A549 (cell line): ENCODE measurements around the gene WNK4. TPM values are rescaled to one million over a fixed set of nuclear protein-coding genes. Genes with fewer than 3 reads are reported as not detected.

Source experiments
- ATAC-seq, 2 experiments: fragments of 200-7000 bp in 1 of 2; fragments of >200 bp in 1 of 2; cut with Nextera tagmentation in 1 of 2; cut with Tn5 transposase in 1 of 2; 3 replicates each; pipeline versions ENCODE4 v1.8.0 to v1.9.1; 2018 to 2020; ENCODE audit warnings: mild to moderate bottlenecking in 1 of 2, moderate library complexity in 1 of 2
- CTCF ChIA-PET: fragments of 300-600 bp; sonication (Branson Sonifier 250); formaldehyde crosslinking; extraction: SDS; loops from one replicate; lab custom pipeline; 2021; ENCODE audit warnings: antibody characterized with exemption, inconsistent platforms; lab: Yijun Ruan, JAX
- POLR2A ChIA-PET: fragments of 350-600 bp; formaldehyde crosslinking; extraction: SDS; loops from one replicate; lab custom pipeline; 2021; ENCODE audit warnings: antibody characterized with exemption, inconsistent platforms; lab: Yijun Ruan, JAX
- DNase-seq, 2 experiments: peaks; one replicate each; pipeline versions ENCODE4 v3.0.0 to v3.0.0-alpha.2; 2011 to 2016; ENCODE audit warnings: low read depth in 1 of 2, low spot score in 1 of 2
- FAIRE-seq: peaks from 2 replicates; lab custom pipeline; 2011; peaks lifted over from hg19 to GRCh38; lab: Jason Lieb, UNC
- H3K27ac ChIP-seq, 2 experiments: fragments of >200 bp; sonication (Bioruptor Twin); formaldehyde crosslinking; 3 replicates each; pipeline ENCODE4 v1.5.1; 2016 to 2017
- H3K4me1 ChIP-seq: fragments of >200 bp; sonication (Bioruptor Twin); formaldehyde crosslinking; 3 replicates; pipeline ENCODE4 v1.6.1; 2016
- H3K4me2 ChIP-seq: fragments of >200 bp; sonication (Bioruptor Twin); formaldehyde crosslinking; 3 replicates; pipeline ENCODE4 v1.6.1; 2016
- H3K4me3 ChIP-seq: fragments of >200 bp; sonication (Bioruptor Twin); formaldehyde crosslinking; 3 replicates; pipeline ENCODE4 v1.5.1; 2016
- H3K9me3 ChIP-seq: fragments of >200 bp; sonication (Bioruptor Twin); formaldehyde crosslinking; 3 replicates; pipeline ENCODE4 v1.6.1; 2016
- ATOH8 ChIP-seq: fragments of 250-450 bp; sonication (Bioruptor Pico); IDR thresholded peaks from 2 replicates; pipeline ENCODE4 v1.5.0; 2020; ENCODE audit warnings: low read depth, mild to moderate bottlenecking, moderate library complexity
- CBX2 ChIP-seq: fragments of 200-600 bp; sonication (generic); IDR thresholded peaks from 2 replicates; pipeline ENCODE4 v1.6.1; 2016; ENCODE audit warnings: low read depth, mild to moderate bottlenecking, borderline replicate concordance
- CBX8 ChIP-seq: fragments of 200-600 bp; sonication (generic); IDR thresholded peaks from 2 replicates; pipeline ENCODE4 v1.6.1; 2016
- ELK1 ChIP-seq: fragments of 150-350 bp; IDR thresholded peaks from 2 replicates; pipeline ENCODE4 v1.6.1; 2014; ENCODE audit warnings: low read depth, mild to moderate bottlenecking, low read length
- EP300 ChIP-seq, 2 experiments: fragments of >200 bp; sonication (Bioruptor Twin); formaldehyde crosslinking; IDR thresholded peaks; 2 replicates in 1 of 2; 3 replicates in 1 of 2; pipeline ENCODE4 v1.6.1; 2016 to 2017
- ESRRA ChIP-seq: fragments of 150-350 bp; IDR thresholded peaks from 2 replicates; pipeline ENCODE4 v1.6.1; 2014; ENCODE audit warnings: mild to moderate bottlenecking, low read length, borderline replicate concordance
- FOSB ChIP-seq: fragments of 250-450 bp; sonication (Bioruptor Pico); IDR thresholded peaks from 2 replicates; pipeline ENCODE4 v1.5.0; 2020; ENCODE audit warnings: mild to moderate bottlenecking, moderate library complexity
- GATA3 ChIP-seq: IDR thresholded peaks from 2 replicates; pipeline ENCODE4 v1.6.1; 2012; ENCODE audit warnings: borderline replicate concordance
- HES2 ChIP-seq: fragments of >200 bp; sonication (Bioruptor Twin); formaldehyde crosslinking; IDR thresholded peaks from 2 replicates; pipeline ENCODE4 v1.6.1; 2016
- JUNB ChIP-seq: fragments of >200 bp; sonication (Bioruptor Twin); formaldehyde crosslinking; IDR thresholded peaks from 2 replicates; pipeline ENCODE4 v1.6.1; 2016
- MAFK ChIP-seq: fragments of 450-650 bp; IDR thresholded peaks from 2 replicates; pipeline ENCODE4 v1.6.1; 2014; ENCODE audit not compliant: partially characterized antibody
- MAX ChIP-seq: IDR thresholded peaks from 2 replicates; pipeline ENCODE4 v1.6.1; 2012
- MYC ChIP-seq: IDR thresholded peaks from 2 replicates; pipeline ENCODE4 v1.6.1; 2012; ENCODE audit warnings: mild to moderate bottlenecking, inconsistent platforms, low read length, improper control_type of control experiment, borderline replicate concordance
- NPAS2 ChIP-seq: fragments of 250-450 bp; sonication (Bioruptor Pico); IDR thresholded peaks from 2 replicates; pipeline ENCODE4 v1.8.0; 2022; ENCODE audit warnings: mild to moderate bottlenecking, moderate library complexity, borderline replicate concordance
- POLR2A ChIP-seq: IDR thresholded peaks from 2 replicates; pipeline ENCODE4 v1.6.1; 2012; ENCODE audit warnings: mild to moderate bottlenecking, low read length
- RARB ChIP-seq: fragments of 250-450 bp; sonication (Bioruptor Pico); IDR thresholded peaks from 2 replicates; pipeline ENCODE4 v1.8.0; 2021; ENCODE audit warnings: mild to moderate bottlenecking, moderate library complexity
- USF2 ChIP-seq: fragments of 450-650 bp; IDR thresholded peaks from 2 replicates; pipeline ENCODE4 v1.6.1; 2014; ENCODE audit warnings: antibody characterized with exemption
- ZFP36 ChIP-seq: fragments of 450-650 bp; IDR thresholded peaks from 2 replicates; pipeline ENCODE4 v1.6.1; 2014; ENCODE audit warnings: borderline replicate concordance; ENCODE audit not compliant: partially characterized antibody
- WGBS: methylation state at CpG from one replicate; pipeline ENCODE4 v1.1.6; 2017; ENCODE audit errors: missing lambda C conversion rate; 5-methylcytosine and 5-hydroxymethylcytosine counted together
- polyA plus RNA-seq, 4 experiments: library from polyadenylated mRNA; depleted of rRNA in 3 of 4; stranded (reverse); fragments of >200 nt; fragmentation: RNase III in 1 of 4; extraction: RNeasy Plus Mini Kit Qiagen cat#74134 plus additional on column Dnase treatment in 1 of 4; gene quantifications; 2 replicates in 3 of 4; 3 replicates in 1 of 4; pipeline ENCODE4 v1.2.3, GENCODE V29; 2011 to 2017
- TF ChIP-seq, protein P1 (sequence below): IDR thresholded peaks from 2 replicates; pipeline ENCODE4 v1.6.1; 2012

The WNK4 gene
- polyA plus RNA-seq, 2 of the 4 experiments (the other 2 are of a cell fraction), result 1.1 to 1.5 TPM

- Histone ChIP-seq H3K4me1 (peaks cover 28% of the 10 kb centered on the region), H3K4me2 (no peak overlapping the region), H3K9me3 (no peaks in the 10 kb centered on the region)
- FAIRE-seq (no peak), DNase-seq (no peak)
- 66% methylated on average over 3 of the region's 3 CpGs for WGBS
- TF ChIP-seq ESRRA (no peak), FOSB (CRISPR knock-in tag) (no peak), CBX2 (no peak)
- TF ChIP-seq, protein P1, sequence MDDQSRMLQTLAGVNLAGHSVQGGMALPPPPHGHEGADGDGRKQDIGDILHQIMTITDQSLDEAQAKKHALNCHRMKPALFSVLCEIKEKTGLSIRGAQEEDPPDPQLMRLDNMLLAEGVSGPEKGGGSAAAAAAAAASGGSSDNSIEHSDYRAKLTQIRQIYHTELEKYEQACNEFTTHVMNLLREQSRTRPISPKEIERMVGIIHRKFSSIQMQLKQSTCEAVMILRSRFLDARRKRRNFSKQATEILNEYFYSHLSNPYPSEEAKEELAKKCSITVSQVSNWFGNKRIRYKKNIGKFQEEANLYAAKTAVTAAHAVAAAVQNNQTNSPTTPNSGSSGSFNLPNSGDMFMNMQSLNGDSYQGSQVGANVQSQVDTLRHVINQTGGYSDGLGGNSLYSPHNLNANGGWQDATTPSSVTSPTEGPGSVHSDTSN, result no peak
- TF ChIP-seq, all 56 proteins: peak for 0
- ChIA-PET POLR2A (no interaction called here), CTCF (interaction anchor here (2.9 to 4.4 kb wide), 2 partner anchors 11 to 13 kb away, joined by 13 to 48 read pairs; no protein-coding TSS in a partner anchor)
- H3K4me3 ChIP-seq, result no peak overlapping the region
- ATAC-seq, result no peak
- no peak overlapping the region for H3K27ac ChIP-seq
Measured at GRCh38 chr17:42775534-42776098, 4.8 kb upstream of the WNK4 start.

GRCh38 chr17:42778570-42778969 lies 1.8 kb upstream of the WNK4 start:
- Histone ChIP-seq H3K27ac (no peak overlapping the region), H3K4me3 (no peak overlapping the region), H3K9me3 (no peaks in the 10 kb centered on the region), H3K4me2 (no peak overlapping the region), H3K4me1 (peaks cover 42% of the 10 kb centered on the region)
- ATAC-seq (no peak), FAIRE-seq (no peak), DNase-seq (no peak)
- ChIA-PET CTCF (interaction anchor here (1.3 to 2.9 kb wide), 10 partner anchors 8 to 200 kb away, joined by 3 to 15 read pairs (median 5); partner anchors contain the start of genes BECN1, CNTD1, COA3 and PSMC3IP), POLR2A (no interaction called here)
- TF ChIP-seq MAFK (peak; percentile 61), MYC (no peak), ZFP36 (no peak)
- TF ChIP-seq, protein P1, result no peak
- WGBS, result 89% methylated on average over 5 of the region's 5 CpGs

GRCh38 chr17:42779304-42779935 lies 990 bp upstream of the WNK4 start:
- 81% methylated on average over 3 of the region's 3 CpGs for WGBS
- H3K4me2 ChIP-seq, result peak overlapping the region; percentile 34; the same call in 2 of the 3 replicates
- DNase-seq, result no peak
- TF ChIP-seq USF2 (no peak), MAX (no peak)
- ChIA-PET CTCF (interaction anchor here (1.3 to 1.9 kb wide), 5 partner anchors 14 to 63 kb away, joined by 3 to 8 read pairs (median 4); partner anchors contain the start of genes BECN1, CNTD1 and COA3), POLR2A (no interaction called here)
- peak overlapping the region in 1 of 2 experiments; percentile 46; a peak in 2 of 6 replicates for H3K27ac ChIP-seq
- ATAC-seq, result peak in 1 of 2 experiments; percentile 3; a peak in 2 of 6 replicates
- peaks cover 41% of the 10 kb centered on the region for H3K4me1 ChIP-seq
- H3K4me3 ChIP-seq, result no peak overlapping the region
- FAIRE-seq, result no peak
- no peaks in the 10 kb centered on the region for H3K9me3 ChIP-seq

- ChIA-PET POLR2A (interaction anchor here (1.2 to 1.5 kb wide), 2 partner anchors 8 to 43 kb away, joined by 5 to 8 read pairs; partner anchors contain the start of genes BECN1 and VPS25), CTCF (interaction anchor here (0.6 to 2.1 kb wide), 8 partner anchors 8 to 222 kb away, joined by 3 to 8 read pairs (median 4); partner anchors contain the start of genes CNTD1, COA3 and VPS25)
- no peak for TF ChIP-seq EP300 (IDR thresholded peaks at IDR 0.05)
- no peak for TF ChIP-seq NPAS2 (CRISPR knock-in tag)
- TF ChIP-seq GATA3, result no peak
- TF ChIP-seq CBX8, result no peak
- TF ChIP-seq HES2, result no peak
- TF ChIP-seq ZFP36, result no peak
- no peak for TF ChIP-seq RARB
- TF ChIP-seq ELK1, result no peak
- no peak for TF ChIP-seq POLR2A
- TF ChIP-seq JUNB, result no peak
- no peak for TF ChIP-seq ATOH8 (CRISPR knock-in tag)
- peaks cover 30% of the 10 kb centered on the region for H3K4me1 ChIP-seq
- H3K4me2 ChIP-seq, result peak overlapping the region; percentile 34; the same call in 2 of the 3 replicates
- no peak overlapping the region for H3K4me3 ChIP-seq
- no peak for ATAC-seq
- 90% methylated on average over 25 of the region's 39 CpGs for WGBS
- no peak for FAIRE-seq
- H3K9me3 ChIP-seq, result no peaks in the 10 kb centered on the region
- no peak for DNase-seq
- peak overlapping the region in 1 of 2 experiments; percentile 75; a peak in 2 of 6 replicates for H3K27ac ChIP-seq
Measured at GRCh38 chr17:42780851-42781638, 635 bp downstream of the WNK4 start.
